GM12878 (cell line): ENCODE results near the gene C11orf42. TPM values are rescaled to one million over a fixed set of nuclear protein-coding genes. Genes with fewer than 3 reads are reported as not detected.
A peak's percentile ranks its signal among the peaks of the same experiment; 100 is the strongest.

Experiments used
- ATAC-seq: fragments of 200-7000 bp; cut with Tn5 transposase; 3 replicates; pipeline ENCODE4 v1.9.1; 2020; ENCODE audit warnings: mild to moderate bottlenecking, moderate library complexity
- BruUV-seq: library from RNA; stranded (reverse); fragments of 400-500 nt; replicated peaks from 2 replicates; lab custom pipeline; 2021; lab: Mats Ljungman, UMichigan
- CTCF ChIA-PET: fragments of 300-600 bp; sonication (Branson Sonifier 250); formaldehyde crosslinking; extraction: SDS; loops from one replicate; lab custom pipeline; 2021; ENCODE audit warnings: inconsistent platforms; lab: Yijun Ruan, JAX
- POLR2A ChIA-PET: fragments of 350-600 bp; formaldehyde crosslinking; extraction: SDS; loops from one replicate; lab custom pipeline; 2021; ENCODE audit warnings: inconsistent platforms; lab: Charles Lee
- RAD21 ChIA-PET: fragments of 300-600 bp; sonication (Branson Sonifier 250); formaldehyde crosslinking; loops from one replicate; lab custom pipeline; 2023; ENCODE audit warnings: antibody characterized with exemption; ENCODE audit not compliant: unreplicated experiment; lab: Charles Lee
- SMC1A ChIA-PET: fragments of 300-600 bp; sonication (Branson Sonifier 250); formaldehyde crosslinking; loops from one replicate; lab custom pipeline; 2023; ENCODE audit not compliant: unreplicated experiment, uncharacterized antibody; lab: Charles Lee
- DNase-seq: peaks from one replicate; pipeline ENCODE4 v3.0.0-alpha.2; 2011; ENCODE audit warnings: low read depth, low spot score
- FAIRE-seq: peaks from 3 replicates; lab custom pipeline; 2011; peaks lifted over from hg19 to GRCh38; lab: Jason Lieb, UNC
- H2AFZ ChIP-seq: 2 replicates; pipeline ENCODE4 v1.6.0; 2011; ENCODE audit warnings: low read depth, low read length, control low read depth; ENCODE audit not compliant: control insufficient read depth
- H3K27ac ChIP-seq: 2 replicates; pipeline ENCODE4 v1.5.1; 2011; ENCODE audit warnings: control low read depth; ENCODE audit not compliant: control insufficient read depth, insufficient read depth
- H3K27me3 ChIP-seq, 2 experiments: replicated peaks in 1 of 2; 2 replicates each; pipeline versions ENCODE4 v1.6.0 to v1.6.1; 2011; ENCODE audit warnings: low read length in 1 of 2; ENCODE audit not compliant: control insufficient read depth in 2 of 2, insufficient read depth in 2 of 2
- H3K36me3 ChIP-seq, 2 experiments: 2 replicates each; pipeline ENCODE4 v1.5.1; 2011; ENCODE audit warnings: low read length in 1 of 2; ENCODE audit not compliant: control insufficient read depth in 2 of 2, insufficient read depth in 2 of 2
- H3K4me1 ChIP-seq: 2 replicates; pipeline ENCODE4 v1.6.1; 2011; ENCODE audit warnings: mild to moderate bottlenecking, low read length, moderate library complexity, mixed read lengths; ENCODE audit not compliant: control insufficient read depth, insufficient read depth
- H3K4me2 ChIP-seq: 2 replicates; pipeline ENCODE4 v1.6.0; 2011; ENCODE audit warnings: control low read depth; ENCODE audit not compliant: control insufficient read depth, insufficient read depth
- H3K4me3 ChIP-seq: fragments of 200-600 bp; sonication (generic); 2 replicates; pipeline ENCODE4 v1.5.1; 2016
- H3K79me2 ChIP-seq: 2 replicates; pipeline ENCODE4 v1.6.0; 2011; ENCODE audit warnings: low read length; ENCODE audit not compliant: control insufficient read depth, insufficient read depth
- H3K9ac ChIP-seq: 2 replicates; pipeline ENCODE4 v1.8.0; 2011; ENCODE audit warnings: low read length, control low read depth, mixed read lengths; ENCODE audit not compliant: control insufficient read depth, insufficient read depth
- H3K9me3 ChIP-seq: replicated peaks from 3 replicates; pipeline ENCODE4 v1.5.1; 2011; ENCODE audit warnings: mild to moderate bottlenecking, low read length; ENCODE audit not compliant: control insufficient read depth, insufficient read depth
- H4K20me1 ChIP-seq: 2 replicates; pipeline ENCODE4 v1.6.0; 2011; ENCODE audit not compliant: control insufficient read depth, insufficient read depth
- ATF7 ChIP-seq: fragments of 450-650 bp; IDR thresholded peaks from 2 replicates; pipeline ENCODE4 v1.6.1; 2016; ENCODE audit warnings: low read depth, mild to moderate bottlenecking
- EZH2 ChIP-seq: IDR thresholded peaks from 2 replicates; pipeline ENCODE4 v1.6.1; 2012; ENCODE audit warnings: low read depth, mild to moderate bottlenecking, control low read depth, inconsistent platforms, low read length, borderline replicate concordance; ENCODE audit not compliant: control insufficient read depth
- IRF4 ChIP-seq: IDR thresholded peaks from 2 replicates; pipeline ENCODE4 v1.6.1; 2011; ENCODE audit warnings: low read depth, low read length
- KDM1A ChIP-seq: fragments of 200-600 bp; sonication (generic); IDR thresholded peaks from 2 replicates; pipeline ENCODE4 v1.6.1; 2016; ENCODE audit warnings: borderline replicate concordance
- MEF2B ChIP-seq: fragments of 450-650 bp; IDR thresholded peaks from 2 replicates; pipeline ENCODE4 v1.6.1; 2018; ENCODE audit warnings: mild to moderate bottlenecking, moderate library complexity; ENCODE audit not compliant: partially characterized antibody, poor library complexity, severe bottlenecking
- RB1 ChIP-seq: fragments of 450-650 bp; formaldehyde crosslinking; IDR thresholded peaks from 2 replicates; pipeline ENCODE4 v1.6.1; 2017; ENCODE audit warnings: mild to moderate bottlenecking, borderline replicate concordance
- SP1 ChIP-seq: IDR thresholded peaks from one replicate; pipeline ENCODE4 v1.6.1; 2011; ENCODE audit warnings: low read depth, low read length
- WGBS: methylation state at CpG from one replicate; pipeline ENCODE4 v1.1.6; 2016; ENCODE audit warnings: low lambda C conversion rate; ENCODE audit not compliant: insufficient replicate concordance, insufficient coverage; ENCODE audit errors: missing lambda C conversion rate; 5-methylcytosine and 5-hydroxymethylcytosine counted together
- in situ Hi-C: fragments of 300-500 bp; cut with MboI; formaldehyde crosslinking; loops from 9 replicates; pipeline ENCODE4 v1.14.3; 2018; ENCODE audit warnings: mixed read lengths
- intact Hi-C: fragments of 100-400 bp; cut with micrococcal nuclease; formaldehyde crosslinking; loops from one replicate; pipeline ENCODE4 v1.14.2; 2022; ENCODE audit not compliant: unreplicated experiment
- polyA plus RNA-seq, 11 experiments: library from polyadenylated mRNA; depleted of rRNA in 4 of 11; unstranded in 6 of 11; stranded (reverse) in 5 of 11; fragments of >200 nt; fragmentation: Nextera tagmentation in 4 of 11; fragmentation: Illumina TruSeq in 1 of 11; extraction: Ambion mirVana in 4 of 11; extraction: Trizol in 1 of 11; gene quantifications; 1 replicate in 1 of 11; 2 replicates in 10 of 11; pipeline versions ENCODE4 v1.2.1 to v1.2.3, GENCODE V29; 2011 to 2016; ENCODE audit warnings: inconsistent platforms in 2 of 11, missing spikeins in 2 of 11, low read depth in 1 of 11
- total RNA-seq, 4 experiments: library from RNA; depleted of rRNA in 3 of 4; stranded (reverse); fragments of >200 nt in 3 of 4; fragmentation: Illumina TruSeq in 1 of 4; extraction: Trizol in 1 of 4; gene quantifications; 2 replicates each; pipeline versions ENCODE4 v1.2.1 to v1.2.3, GENCODE V29; 2013 to 2021
- TF ChIP-seq, protein P1 (sequence below): fragments of 450-650 bp; IDR thresholded peaks from 2 replicates; pipeline ENCODE4 v1.6.1; 2017; ENCODE audit warnings: mild to moderate bottlenecking, moderate library complexity
- TF ChIP-seq, protein P2 (sequence below): IDR thresholded peaks from 2 replicates; pipeline ENCODE4 v1.6.1; 2011; ENCODE audit warnings: low read depth, mild to moderate bottlenecking, low read length, moderate library complexity, borderline replicate concordance; ENCODE audit errors: extremely low read depth

Gene C11orf42
- total and polyA plus RNA-seq, 10 of the 15 experiments (the other 5 are each of a cell fraction or from before 2014, with no cell fraction given) = 0.19 TPM; not detected in 9

DNA sequence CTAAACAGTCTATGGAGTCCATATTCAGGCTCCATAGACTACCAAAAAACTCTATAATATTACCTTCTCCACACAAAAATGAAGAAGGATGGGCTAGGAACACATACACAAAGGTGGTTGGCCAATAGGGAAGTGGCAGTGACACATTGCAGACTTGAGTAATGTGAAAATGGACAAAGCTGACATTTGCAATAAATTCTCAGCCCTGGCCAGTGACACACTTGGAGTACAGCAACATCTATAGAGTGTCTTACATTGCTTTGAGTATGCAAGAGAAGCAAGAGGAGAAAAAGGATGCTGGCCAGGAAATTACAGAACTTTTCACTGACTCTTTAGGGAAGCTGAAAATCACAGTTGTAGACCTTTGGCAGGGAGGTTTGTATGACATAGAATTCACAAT is 13.6 kb upstream of the C11orf42 start (continued):
- TF ChIP-seq, protein P1, sequence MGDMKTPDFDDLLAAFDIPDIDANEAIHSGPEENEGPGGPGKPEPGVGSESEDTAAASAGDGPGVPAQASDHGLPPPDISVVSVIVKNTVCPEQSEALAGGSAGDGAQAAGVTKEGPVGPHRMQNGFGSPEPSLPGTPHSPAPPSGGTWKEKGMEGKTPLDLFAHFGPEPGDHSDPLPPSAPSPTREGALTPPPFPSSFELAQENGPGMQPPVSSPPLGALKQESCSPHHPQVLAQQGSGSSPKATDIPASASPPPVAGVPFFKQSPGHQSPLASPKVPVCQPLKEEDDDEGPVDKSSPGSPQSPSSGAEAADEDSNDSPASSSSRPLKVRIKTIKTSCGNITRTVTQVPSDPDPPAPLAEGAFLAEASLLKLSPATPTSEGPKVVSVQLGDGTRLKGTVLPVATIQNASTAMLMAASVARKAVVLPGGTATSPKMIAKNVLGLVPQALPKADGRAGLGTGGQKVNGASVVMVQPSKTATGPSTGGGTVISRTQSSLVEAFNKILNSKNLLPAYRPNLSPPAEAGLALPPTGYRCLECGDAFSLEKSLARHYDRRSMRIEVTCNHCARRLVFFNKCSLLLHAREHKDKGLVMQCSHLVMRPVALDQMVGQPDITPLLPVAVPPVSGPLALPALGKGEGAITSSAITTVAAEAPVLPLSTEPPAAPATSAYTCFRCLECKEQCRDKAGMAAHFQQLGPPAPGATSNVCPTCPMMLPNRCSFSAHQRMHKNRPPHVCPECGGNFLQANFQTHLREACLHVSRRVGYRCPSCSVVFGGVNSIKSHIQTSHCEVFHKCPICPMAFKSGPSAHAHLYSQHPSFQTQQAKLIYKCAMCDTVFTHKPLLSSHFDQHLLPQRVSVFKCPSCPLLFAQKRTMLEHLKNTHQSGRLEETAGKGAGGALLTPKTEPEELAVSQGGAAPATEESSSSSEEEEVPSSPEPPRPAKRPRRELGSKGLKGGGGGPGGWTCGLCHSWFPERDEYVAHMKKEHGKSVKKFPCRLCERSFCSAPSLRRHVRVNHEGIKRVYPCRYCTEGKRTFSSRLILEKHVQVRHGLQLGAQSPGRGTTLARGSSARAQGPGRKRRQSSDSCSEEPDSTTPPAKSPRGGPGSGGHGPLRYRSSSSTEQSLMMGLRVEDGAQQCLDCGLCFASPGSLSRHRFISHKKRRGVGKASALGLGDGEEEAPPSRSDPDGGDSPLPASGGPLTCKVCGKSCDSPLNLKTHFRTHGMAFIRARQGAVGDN = no peak
- TF ChIP-seq, protein P2, sequence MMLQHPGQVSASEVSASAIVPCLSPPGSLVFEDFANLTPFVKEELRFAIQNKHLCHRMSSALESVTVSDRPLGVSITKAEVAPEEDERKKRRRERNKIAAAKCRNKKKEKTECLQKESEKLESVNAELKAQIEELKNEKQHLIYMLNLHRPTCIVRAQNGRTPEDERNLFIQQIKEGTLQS = no peak

DNA sequence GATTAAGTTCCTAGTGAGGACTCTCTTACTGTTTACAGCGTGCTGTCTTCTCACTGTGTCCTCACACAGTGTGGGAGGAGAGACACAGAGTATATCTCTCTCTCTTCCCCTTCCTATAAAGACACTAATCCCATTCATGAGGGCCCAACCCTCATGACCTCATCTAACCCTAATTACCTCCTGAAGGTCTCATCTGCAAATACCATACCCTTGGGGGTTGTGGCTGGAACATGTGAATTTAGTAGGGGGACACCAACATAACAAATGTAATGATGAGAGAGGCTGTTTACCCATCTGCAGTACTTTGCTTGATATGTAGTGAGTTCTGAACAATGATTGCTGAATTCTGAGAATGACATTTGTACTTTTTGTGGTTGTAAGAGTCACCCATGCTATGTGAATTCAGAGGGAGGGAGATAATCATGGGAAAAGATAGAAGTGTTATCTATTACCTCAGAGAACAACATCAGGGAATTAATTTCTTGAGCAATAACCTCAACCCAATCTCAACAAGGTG is 11.2 kb upstream of the C11orf42 start:
- Histone ChIP-seq H4K20me1 (no peaks in the 10 kb centered on the region), H3K4me2 (no peak overlapping the region), H3K36me3 (no peaks in the 10 kb centered on the region), H3K9ac (no peak overlapping the region), H3K27me3 (no peaks in the 10 kb centered on the region), H2AFZ (no peak overlapping the region), H3K4me1 (no peaks in the 10 kb centered on the region), H3K79me2 (no peaks in the 10 kb centered on the region), H3K27ac (no peak overlapping the region), H3K9me3 (no peaks in the 10 kb centered on the region), H3K4me3 (no peak overlapping the region)
- SMC1A ChIA-PET = no interaction called here
- RAD21 ChIA-PET = no interaction called here
- ATAC-seq (peak; percentile 64), DNase-seq (no peak), FAIRE-seq (no peak)
- CTCF ChIA-PET = no interaction called here
- intact Hi-C loops = no loop called here
- in situ Hi-C loops = no loop called here
- 36% methylated on average over 1 of the region's 1 CpG for WGBS
- POLR2A ChIA-PET = no interaction called here
- no TSS peak for BruUV-seq
- TF ChIP-seq MEF2B = peak; percentile 37
- TF ChIP-seq ATF7 = peak; percentile 56; the same call in 1 of the 2 replicates
- no peak for TF ChIP-seq KDM1A
- no peak for TF ChIP-seq SP1
- no peak for TF ChIP-seq EZH2
- no peak for TF ChIP-seq IRF4
- no peak for TF ChIP-seq RB1
